Stimulated activated CD4-positive, alpha-beta T cell treated with anti-CD3 and anti-CD28 coated beads, Interleukin-1b, Interleukin-23, amount 100 ng/mL, for 4 hours (primary cell): Measurements from ENCODE around the gene TUBGCP6.
A peak's percentile ranks its signal among the peaks of the same experiment; 100 is the strongest.

ENCODE experiments used
- DNase-seq, 2 donors: peaks; one replicate each; pipeline ENCODE4 v3.0.0-alpha.2; 2020; ENCODE audit warnings: low read depth in 2 of 2

The TUBGCP6 gene

GRCh38 chr22:50262973-50263617 lies 18.3 kb upstream of the TUBGCP6 start:
- no peak for DNase-seq

GRCh38 chr22:50262460-50262911 lies 17.7 kb upstream of the TUBGCP6 start:
- no peak for DNase-seq

- DNase-seq = no peak
Observed at GRCh38 chr22:50261615-50262459, 17.0 kb upstream of the TUBGCP6 start, which contains the start of gene MAPK12. TSS of gene MAPK12 (minus strand) at chr22:50261683. CDS start at chr22:50261509, 174 bp downstream.

- DNase-seq = peak in 1 of 2 donors; percentile 37
Observed at GRCh38 chr22:50260801-50261614, 16.2 kb upstream of the TUBGCP6 start.

GRCh38 chr22:50260434-50260800 lies 15.6 kb upstream of the TUBGCP6 start:
- no peak for DNase-seq

- DNase-seq = no peak
Observed at GRCh38 chr22:50259302-50259701, 14.5 kb upstream of the TUBGCP6 start.

- DNase-seq = no peak
Observed at GRCh38 chr22:50258361-50259292, 13.8 kb upstream of the TUBGCP6 start.

GRCh38 chr22:50257451-50258360 lies 12.9 kb upstream of the TUBGCP6 start:
- DNase-seq = no peak

GRCh38 chr22:50257041-50257440 lies 12.2 kb upstream of the TUBGCP6 start:
- DNase-seq = no peak

GRCh38 chr22:50256258-50256862 lies 11.5 kb upstream of the TUBGCP6 start:
- DNase-seq = no peak

GRCh38 chr22:50255607-50256006 lies 10.8 kb upstream of the TUBGCP6 start:
- DNase-seq = no peak

GRCh38 chr22:50255099-50255498 lies 10.3 kb upstream of the TUBGCP6 start:
- no peak for DNase-seq

GRCh38 chr22:50253941-50254340 lies 9.1 kb upstream of the TUBGCP6 start:
- DNase-seq = no peak

GRCh38 chr22:50253046-50253915 lies 8.5 kb upstream of the TUBGCP6 start:
- no peak for DNase-seq

GRCh38 chr22:50252082-50253045 lies 7.5 kb upstream of the TUBGCP6 start:
- DNase-seq = peak; percentile 62 to 64

- DNase-seq = no peak
Observed at GRCh38 chr22:50251477-50252081, 6.8 kb upstream of the TUBGCP6 start.
